ENCODE results near the gene KRTAP9-6.
"Not testable (repeated sequence)": the region's sequence is repeated elsewhere in the genome, so short reads cannot be mapped to it uniquely, and the experiment has no call there.

The KRTAP9-6 gene

DNA sequence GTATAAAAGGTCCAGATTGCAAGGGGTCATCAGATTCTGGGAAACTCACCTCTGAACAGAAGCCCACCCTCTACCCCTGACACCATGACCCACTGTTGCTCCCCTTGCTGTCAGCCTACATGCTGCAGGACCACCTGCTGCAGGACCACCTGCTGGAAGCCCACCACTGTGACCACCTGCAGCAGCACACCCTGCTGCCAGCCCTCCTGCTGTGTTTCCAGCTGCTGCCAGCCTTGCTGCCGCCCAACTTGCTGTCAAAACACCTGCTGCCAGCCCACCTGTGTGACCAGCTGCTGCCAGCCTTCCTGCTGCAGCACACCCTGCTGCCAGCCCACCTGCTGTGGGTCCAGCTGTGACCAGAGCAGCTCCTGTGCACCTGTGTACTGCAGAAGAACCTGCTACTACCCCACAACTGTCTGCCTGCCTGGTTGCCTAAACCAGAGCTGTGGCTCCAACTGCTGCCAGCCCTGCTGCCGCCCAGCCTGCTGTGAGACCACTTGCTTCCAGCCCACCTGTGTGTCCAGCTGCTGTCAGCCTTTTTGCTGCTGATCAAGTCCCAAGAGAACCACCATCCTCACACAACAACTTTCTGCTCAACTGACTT, 15.4 kb upstream of the KRTAP9-6 start, which contains the start of gene KRTAP9-4:
Gene KRTAP9-4, plus strand, starts transcription at position 51 of the 604 bp plus-strand sequence. Its CDS starts 34 bp downstream, at position 85.
- H3K4me3 ChIP-seq (ENCODE audit: low read depth, low read length) = not testable (repeated sequence)

DNA sequence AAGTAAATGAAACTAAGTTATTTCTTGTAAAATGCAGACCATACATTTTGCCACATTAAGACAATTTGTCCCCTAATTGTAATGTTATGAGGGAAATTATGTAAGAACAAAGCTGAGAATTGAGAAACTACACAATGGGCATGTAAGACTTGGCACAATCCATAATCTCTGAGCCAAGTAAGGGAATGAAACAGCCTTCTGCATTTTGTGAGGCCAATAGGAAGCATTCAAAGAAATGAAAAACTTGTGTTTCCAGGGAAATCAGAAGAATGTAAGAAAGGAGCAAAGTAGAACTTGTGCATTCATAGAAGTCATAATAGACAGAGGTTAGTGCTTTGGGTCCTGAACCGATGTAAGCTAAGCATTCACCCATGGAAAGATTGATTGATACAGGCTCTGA, 13.9 kb upstream of the KRTAP9-6 start:
- TF ChIP-seq, protein P1, sequence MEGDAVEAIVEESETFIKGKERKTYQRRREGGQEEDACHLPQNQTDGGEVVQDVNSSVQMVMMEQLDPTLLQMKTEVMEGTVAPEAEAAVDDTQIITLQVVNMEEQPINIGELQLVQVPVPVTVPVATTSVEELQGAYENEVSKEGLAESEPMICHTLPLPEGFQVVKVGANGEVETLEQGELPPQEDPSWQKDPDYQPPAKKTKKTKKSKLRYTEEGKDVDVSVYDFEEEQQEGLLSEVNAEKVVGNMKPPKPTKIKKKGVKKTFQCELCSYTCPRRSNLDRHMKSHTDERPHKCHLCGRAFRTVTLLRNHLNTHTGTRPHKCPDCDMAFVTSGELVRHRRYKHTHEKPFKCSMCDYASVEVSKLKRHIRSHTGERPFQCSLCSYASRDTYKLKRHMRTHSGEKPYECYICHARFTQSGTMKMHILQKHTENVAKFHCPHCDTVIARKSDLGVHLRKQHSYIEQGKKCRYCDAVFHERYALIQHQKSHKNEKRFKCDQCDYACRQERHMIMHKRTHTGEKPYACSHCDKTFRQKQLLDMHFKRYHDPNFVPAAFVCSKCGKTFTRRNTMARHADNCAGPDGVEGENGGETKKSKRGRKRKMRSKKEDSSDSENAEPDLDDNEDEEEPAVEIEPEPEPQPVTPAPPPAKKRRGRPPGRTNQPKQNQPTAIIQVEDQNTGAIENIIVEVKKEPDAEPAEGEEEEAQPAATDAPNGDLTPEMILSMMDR (IDR thresholded peaks at IDR 0.05; ENCODE audit: borderline replicate concordance, insufficient read depth, low read depth, low read length) = no peak
- no peak overlapping the region for H3K4me3 ChIP-seq (ENCODE audit: low read depth, low read length)

- TF ChIP-seq, protein P1 (IDR thresholded peaks at IDR 0.05; ENCODE audit: borderline replicate concordance, insufficient read depth, low read depth, low read length) = no peak
- H3K4me3 ChIP-seq (ENCODE audit: low read depth, low read length) = no peak overlapping the region
Observed at GRCh38 chr17:41254861-41255260, 10.3 kb upstream of the KRTAP9-6 start.

- not testable (repeated sequence) for H3K4me3 ChIP-seq (ENCODE audit: low read depth, low read length)
Observed at GRCh38 chr17:41255381-41256290, 9.5 kb upstream of the KRTAP9-6 start, which contains the start of gene KRTAP9-9. Gene KRTAP9-9 (plus strand): TSS chr17:41255384.

- no peak overlapping the region for H3K4me3 ChIP-seq (ENCODE audit: low read depth, low read length)
- TF ChIP-seq, protein P1 (IDR thresholded peaks at IDR 0.05; ENCODE audit: borderline replicate concordance, insufficient read depth, low read depth, low read length) = no peak
Observed at GRCh38 chr17:41256291-41256685, 8.9 kb upstream of the KRTAP9-6 start.

- TF ChIP-seq, protein P1 (IDR thresholded peaks at IDR 0.05; ENCODE audit: borderline replicate concordance, insufficient read depth, low read depth, low read length) = no peak
- no peak overlapping the region for H3K4me3 ChIP-seq (ENCODE audit: low read depth, low read length)
Observed at GRCh38 chr17:41258406-41258805, 6.8 kb upstream of the KRTAP9-6 start.

DNA sequence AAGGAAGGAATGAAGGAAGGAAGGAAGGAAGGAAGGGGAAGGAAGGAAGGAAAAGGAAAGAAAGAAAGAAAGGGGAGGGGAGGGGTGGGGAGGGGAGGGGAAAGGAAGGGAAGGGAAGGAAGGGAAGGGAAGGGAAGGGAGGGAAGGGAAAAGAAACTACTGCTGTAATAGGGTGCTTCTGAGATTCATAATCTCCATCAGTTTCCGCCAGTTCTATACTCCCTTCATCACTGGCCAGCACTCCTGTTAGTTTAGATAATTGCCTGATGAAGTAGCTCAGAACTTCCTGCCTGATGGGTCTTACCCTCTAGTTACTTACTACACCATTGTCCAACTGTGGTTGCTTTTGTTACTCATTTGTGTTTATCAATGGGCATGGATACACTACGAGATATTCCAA, 2.0 kb upstream of the KRTAP9-6 start:
- no peak overlapping the region for H3K4me3 ChIP-seq (ENCODE audit: low read depth, low read length)
- TF ChIP-seq, protein P1 (IDR thresholded peaks at IDR 0.05; ENCODE audit: borderline replicate concordance, insufficient read depth, low read depth, low read length) = no peak

DNA sequence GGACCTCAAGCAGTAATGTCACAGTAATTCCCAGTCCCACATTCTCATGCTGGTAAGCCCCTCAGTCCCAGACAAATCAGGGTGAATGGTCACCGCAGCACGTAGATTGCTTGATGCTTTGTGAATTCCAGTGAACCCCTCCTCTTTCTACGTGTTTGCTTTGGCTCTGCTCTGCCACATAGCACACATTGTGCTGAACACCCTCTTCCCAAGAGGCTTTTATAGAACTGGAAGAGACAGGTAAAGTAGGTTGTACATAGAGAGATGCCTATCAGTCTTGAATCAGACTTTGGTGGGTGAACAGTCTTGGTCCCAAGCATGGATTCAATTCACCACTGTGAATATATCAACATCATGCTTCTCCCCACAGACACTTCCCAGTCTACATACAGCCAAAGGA, 579 bp upstream of the KRTAP9-6 start:
- no peak overlapping the region for H3K4me3 ChIP-seq (ENCODE audit: low read depth, low read length)
- TF ChIP-seq, protein P1 (IDR thresholded peaks at IDR 0.05; ENCODE audit: borderline replicate concordance, insufficient read depth, low read depth, low read length) = no peak

All from GM12875 (cell line).